HCT116 (cell line): ENCODE results near the gene FLCN. TPM values are rescaled to one million over a fixed set of nuclear protein-coding genes. Genes with fewer than 3 reads are reported as not detected.

ENCODE experiments used
- ATAC-seq: fragments of 200-7000 bp; cut with Tn5 transposase; 2 replicates; pipeline ENCODE4 v1.9.1; 2020; ENCODE audit warnings: mild to moderate bottlenecking, moderate library complexity
- BruUV-seq: library from RNA; stranded (reverse); fragments of 400-500 nt; replicated peaks from 2 replicates; lab custom pipeline; 2021; lab: Mats Ljungman, UMichigan
- CTCF ChIA-PET: fragments of 300-600 bp; sonication (Branson Sonifier 250); formaldehyde crosslinking; loops from one replicate; lab custom pipeline; 2021; ENCODE audit warnings: antibody characterized with exemption; lab: Charles Lee
- POLR2A ChIA-PET: fragments of 300-600, 350-600 bp; sonication (Branson Sonifier 250); formaldehyde crosslinking; loops from one replicate; lab custom pipeline; 2021; ENCODE audit warnings: antibody characterized with exemption; lab: Charles Lee
- RAD21 ChIA-PET, 2 experiments: fragments of 300-600 bp; sonication (Branson Sonifier 250); formaldehyde crosslinking; loops; one replicate each; lab custom pipeline; 2023; ENCODE audit warnings: low total read pairs in 2 of 2; ENCODE audit not compliant: uncharacterized antibody in 2 of 2, unreplicated experiment in 2 of 2, low non-redundant PET in 1 of 2; lab: Charles Lee
- DNase-seq: peaks from one replicate; pipeline ENCODE4 v3.0.0-alpha.2; 2010; ENCODE audit warnings: low read depth, low spot score
- H2AFZ ChIP-seq: fragments of 200-600 bp; shearing (Covaris generic), sonication (generic); 2 replicates; pipeline ENCODE4 v1.6.1; 2017; ENCODE audit warnings: low read depth, mixed run types, mixed read lengths, antibody characterized with exemption, low read length; ENCODE audit not compliant: poor library complexity, severe bottlenecking
- H3K27ac ChIP-seq: 2 replicates; pipeline ENCODE4 v1.5.1; 2012; ENCODE audit warnings: low read depth, low read length
- H3K27me3 ChIP-seq: fragments of 200-600 bp; sonication (generic); 2 replicates; pipeline ENCODE4 v1.6.1; 2016; ENCODE audit warnings: mixed run types, low read length, mixed read lengths; ENCODE audit not compliant: insufficient read depth
- H3K36me3 ChIP-seq, 2 experiments: fragments of 200-500 bp in 1 of 2; fragments of 200-600 bp in 1 of 2; sonication (Bioruptor generic) in 1 of 2; sonication (generic) in 1 of 2; 2 replicates each; pipeline versions ENCODE4 v1.5.1 to v1.6.1; 2014 to 2016; ENCODE audit warnings: low read length in 2 of 2, inconsistent platforms in 1 of 2, mixed read lengths in 1 of 2, mixed run types in 1 of 2; ENCODE audit not compliant: insufficient read depth in 2 of 2, control insufficient read depth in 1 of 2
- H3K4me1 ChIP-seq, 2 experiments: fragments of 200-600 bp in 1 of 2; sonication (generic) in 1 of 2; 2 replicates each; pipeline versions ENCODE4 v1.5.1 to v1.6.1; 2012 to 2017; ENCODE audit warnings: low read length in 2 of 2, inconsistent platforms in 1 of 2, mild to moderate bottlenecking in 1 of 2, mixed read lengths in 1 of 2, mixed run types in 1 of 2, moderate library complexity in 1 of 2; ENCODE audit not compliant: insufficient read depth in 2 of 2, control insufficient read depth in 1 of 2
- H3K4me2 ChIP-seq: fragments of 200-600 bp; sonication (generic); 2 replicates; pipeline ENCODE4 v1.6.1; 2017; ENCODE audit warnings: mixed run types, low read length, mixed read lengths
- H3K4me3 ChIP-seq, 2 experiments: fragments of 200-600 bp in 1 of 2; sonication (generic) in 1 of 2; replicated peaks in 1 of 2; 2 replicates each; pipeline ENCODE4 v1.5.1; 2011 to 2016; ENCODE audit warnings: low read length in 2 of 2, control low read depth in 1 of 2, low read depth in 1 of 2, mild to moderate bottlenecking in 1 of 2, mixed read lengths in 1 of 2, mixed run types in 1 of 2
- H3K79me2 ChIP-seq: fragments of 200-600 bp; sonication (generic); 2 replicates; pipeline ENCODE4 v1.6.1; 2017; ENCODE audit warnings: mild to moderate bottlenecking, mixed run types, low read length, moderate library complexity, mixed read lengths; ENCODE audit not compliant: insufficient read depth
- H3K9ac ChIP-seq: fragments of 200-600 bp; sonication (generic); 2 replicates; pipeline ENCODE4 v1.6.1; 2016; ENCODE audit warnings: low read length, mixed read lengths
- H3K9me2 ChIP-seq: fragments of 200-600 bp; sonication (generic), shearing (Covaris generic); 2 replicates; pipeline ENCODE4 v1.6.1; 2017; ENCODE audit warnings: mixed run types, mild to moderate bottlenecking, moderate library complexity; ENCODE audit not compliant: insufficient read depth
- H3K9me3 ChIP-seq, 2 experiments: fragments of 200-500 bp in 1 of 2; fragments of 200-600 bp in 1 of 2; sonication (Bioruptor generic) in 1 of 2; sonication (generic) in 1 of 2; 2 replicates each; pipeline ENCODE4 v1.6.1; 2014 to 2017; ENCODE audit warnings: low read length in 2 of 2, mixed read lengths in 2 of 2, inconsistent platforms in 1 of 2, low read depth in 1 of 2, mild to moderate bottlenecking in 1 of 2, mixed run types in 1 of 2, moderate library complexity in 1 of 2; ENCODE audit not compliant: control insufficient read depth in 1 of 2, insufficient read depth in 1 of 2
- H4K20me1 ChIP-seq: fragments of 200-600 bp; sonication (generic), shearing (Covaris generic); 2 replicates; pipeline ENCODE4 v1.6.1; 2017; ENCODE audit warnings: mixed run types, mild to moderate bottlenecking, moderate library complexity; ENCODE audit not compliant: insufficient read depth
- CTCF ChIP-seq, 3 experiments: fragments of 200-600 bp in 1 of 3; sonication (generic) in 1 of 3; IDR thresholded peaks in 2 of 3; conservative IDR thresholded peaks in 1 of 3; 2 replicates each; pipeline ENCODE4 v1.5.1; 2012 to 2017; ENCODE audit warnings: low read depth in 2 of 3, low read length in 2 of 3, antibody characterized with exemption in 1 of 3, borderline replicate concordance in 1 of 3, control low read depth in 1 of 3, mild to moderate bottlenecking in 1 of 3, mixed read lengths in 1 of 3, mixed run types in 1 of 3, moderate library complexity in 1 of 3; ENCODE audit not compliant: insufficient read depth in 1 of 3
- ELF1 ChIP-seq: IDR thresholded peaks from 2 replicates; pipeline ENCODE4 v1.6.1; 2012; ENCODE audit warnings: low read depth, borderline replicate concordance
- EZH2phosphoT487 ChIP-seq: fragments of 200-600 bp; IDR thresholded peaks from 2 replicates; pipeline ENCODE4 v1.6.1; 2018; ENCODE audit warnings: antibody characterized with exemption, borderline replicate concordance
- FOSL1 ChIP-seq: IDR thresholded peaks from 2 replicates; pipeline ENCODE4 v1.6.1; 2012; ENCODE audit warnings: low read depth
- JUND ChIP-seq: IDR thresholded peaks from 2 replicates; pipeline ENCODE4 v1.6.1; 2012
- POLR2AphosphoS5 ChIP-seq: IDR thresholded peaks from 2 replicates; pipeline ENCODE4 v1.6.1; 2011; ENCODE audit warnings: mild to moderate bottlenecking, low read depth, low read length, moderate library complexity
- REST ChIP-seq: IDR thresholded peaks from 2 replicates; pipeline ENCODE4 v1.6.1; 2012; ENCODE audit warnings: low read depth
- SIN3A ChIP-seq: IDR thresholded peaks from 2 replicates; pipeline ENCODE4 v1.6.1; 2012; ENCODE audit warnings: low read depth
- SRF ChIP-seq: IDR thresholded peaks from 2 replicates; pipeline ENCODE4 v1.6.1; 2012; ENCODE audit warnings: low read depth
- YY1 ChIP-seq: IDR thresholded peaks from 2 replicates; pipeline ENCODE4 v1.6.1; 2011; ENCODE audit warnings: low read length, low read depth, moderate library complexity, mild to moderate bottlenecking; ENCODE audit not compliant: insufficient replicate concordance; ENCODE audit errors: extremely low read depth
- ZFX ChIP-seq: fragments of 450-650 bp; IDR thresholded peaks from 2 replicates; pipeline ENCODE4 v1.6.1; 2017
- ZNF274 ChIP-seq: fragments of 200-500 bp; sonication (Bioruptor generic); IDR thresholded peaks from 2 replicates; pipeline ENCODE4 v1.6.1; 2014; ENCODE audit warnings: mild to moderate bottlenecking, low read depth, low read length, inconsistent platforms
- intact Hi-C: fragments of 100-400 bp; cut with micrococcal nuclease; formaldehyde crosslinking; loops from 2 replicates; pipeline ENCODE4 v1.10.0; 2022
- total RNA-seq: library from RNA; stranded (reverse); gene quantifications from one replicate; pipeline ENCODE4 v1.2.1, GENCODE V29; 2021; ENCODE audit not compliant: unreplicated experiment

Gene FLCN
- total RNA-seq, 1 experiment from 2014 or later, result 23.7 TPM

- ChIA-PET POLR2A (no interaction called here), RAD21 (no interaction called here), CTCF (no interaction called here)
- no peaks in the 10 kb centered on the region for H3K9me3 ChIP-seq
- no peaks in the 10 kb centered on the region for H3K79me2 ChIP-seq
- BruUV-seq, result no TSS peak
- H2AFZ ChIP-seq, result no peak overlapping the region
- H3K9ac ChIP-seq, result no peak overlapping the region
- H3K4me1 ChIP-seq, result peaks cover 2 to 7% of the 10 kb centered on the region in 2 experiments; a peak in 1 of 4 replicates
- intact Hi-C loops, result no loop called here
- DNase-seq, result no peak
- H3K4me3 ChIP-seq, result no peak overlapping the region
- H4K20me1 ChIP-seq, result no peaks in the 10 kb centered on the region
- H3K9me2 ChIP-seq, result no peaks in the 10 kb centered on the region
- H3K27ac ChIP-seq, result no peak overlapping the region
- H3K4me2 ChIP-seq, result no peak overlapping the region
- H3K27me3 ChIP-seq, result no peaks in the 10 kb centered on the region
- TF ChIP-seq YY1 (no peak), POLR2AphosphoS5 (no peak), SIN3A (no peak), CTCF (IDR thresholded peaks at IDR 0.05 in 2 of 3, conservative IDR thresholded peaks at IDR 0.05 in 1 of 3; ENCODE audit: borderline replicate concordance in 1 of 3, insufficient read depth in 1 of 3, low read depth in 2 of 3, low read length in 2 of 3) (no peak), FOSL1 (no peak), ELF1 (no peak), EZH2phosphoT487 (no peak), SRF (no peak), REST (no peak), ZNF274 (no peak), JUND (no peak), ZFX (no peak)
- peaks cover 7 to 14% of the 10 kb centered on the region in 2 experiments; a peak in 2 of 4 replicates for H3K36me3 ChIP-seq
- ATAC-seq, result no peak
Observed at GRCh38 chr17:17242246-17242645, 5.3 kb upstream of the FLCN start.
